ENCODE results near the gene TPTE.
"Not testable (repeated sequence)": the region's sequence is repeated elsewhere in the genome, so short reads cannot be mapped to it uniquely, and the experiment has no call there.

Gene TPTE

DNA sequence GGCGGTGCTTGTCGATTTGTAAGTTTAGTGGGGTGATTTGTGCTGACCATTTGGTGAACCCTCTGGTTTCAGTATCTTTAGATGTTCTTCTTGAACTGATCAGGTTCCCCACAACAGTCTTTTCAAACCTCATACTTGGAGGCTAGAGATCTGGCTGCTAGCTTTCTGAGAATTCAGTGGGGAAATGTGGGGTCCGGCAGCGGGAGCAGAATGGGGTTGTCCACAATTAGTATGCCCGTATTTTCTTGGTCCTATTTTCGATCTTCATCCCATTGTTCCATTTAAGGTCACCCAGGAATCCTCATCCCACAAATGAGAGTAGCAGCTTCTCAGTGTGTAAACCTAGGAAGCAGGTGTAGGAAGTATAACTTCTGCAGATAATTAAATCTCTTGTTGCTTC lies 10.3 kb upstream of the TPTE start:
- TF ChIP-seq ESRRG (CRISPR knock-in tag; IDR thresholded peaks at IDR 0.05) (no peak), ARNTL (CRISPR knock-in tag; IDR thresholded peaks at IDR 0.05; ENCODE audit: borderline replicate concordance, low read depth) (no peak), ZC3H10 (CRISPR knock-in tag; IDR thresholded peaks at IDR 0.05) (no peak), TCF4 (CRISPR knock-in tag; IDR thresholded peaks at IDR 0.05; ENCODE audit: borderline replicate concordance) (no peak), BACH2 (CRISPR knock-in tag; IDR thresholded peaks at IDR 0.05; ENCODE audit: borderline replicate concordance) (no peak), CSDC2 (CRISPR knock-in tag; IDR thresholded peaks at IDR 0.05) (no peak), ZFP3 (CRISPR knock-in tag; IDR thresholded peaks at IDR 0.05) (no peak), ISL1 (CRISPR knock-in tag; IDR thresholded peaks at IDR 0.05) (no peak)
- TF ChIP-seq, protein P1, sequence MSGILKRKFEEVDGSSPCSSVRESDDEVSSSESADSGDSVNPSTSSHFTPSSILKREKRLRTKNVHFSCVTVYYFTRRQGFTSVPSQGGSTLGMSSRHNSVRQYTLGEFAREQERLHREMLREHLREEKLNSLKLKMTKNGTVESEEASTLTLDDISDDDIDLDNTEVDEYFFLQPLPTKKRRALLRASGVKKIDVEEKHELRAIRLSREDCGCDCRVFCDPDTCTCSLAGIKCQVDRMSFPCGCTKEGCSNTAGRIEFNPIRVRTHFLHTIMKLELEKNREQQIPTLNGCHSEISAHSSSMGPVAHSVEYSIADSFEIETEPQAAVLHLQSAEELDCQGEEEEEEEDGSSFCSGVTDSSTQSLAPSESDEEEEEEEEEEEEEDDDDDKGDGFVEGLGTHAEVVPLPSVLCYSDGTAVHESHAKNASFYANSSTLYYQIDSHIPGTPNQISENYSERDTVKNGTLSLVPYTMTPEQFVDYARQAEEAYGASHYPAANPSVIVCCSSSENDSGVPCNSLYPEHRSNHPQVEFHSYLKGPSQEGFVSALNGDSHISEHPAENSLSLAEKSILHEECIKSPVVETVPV (CRISPR knock-in tag; IDR thresholded peaks at IDR 0.05): no peak
- TF ChIP-seq, protein P2, sequence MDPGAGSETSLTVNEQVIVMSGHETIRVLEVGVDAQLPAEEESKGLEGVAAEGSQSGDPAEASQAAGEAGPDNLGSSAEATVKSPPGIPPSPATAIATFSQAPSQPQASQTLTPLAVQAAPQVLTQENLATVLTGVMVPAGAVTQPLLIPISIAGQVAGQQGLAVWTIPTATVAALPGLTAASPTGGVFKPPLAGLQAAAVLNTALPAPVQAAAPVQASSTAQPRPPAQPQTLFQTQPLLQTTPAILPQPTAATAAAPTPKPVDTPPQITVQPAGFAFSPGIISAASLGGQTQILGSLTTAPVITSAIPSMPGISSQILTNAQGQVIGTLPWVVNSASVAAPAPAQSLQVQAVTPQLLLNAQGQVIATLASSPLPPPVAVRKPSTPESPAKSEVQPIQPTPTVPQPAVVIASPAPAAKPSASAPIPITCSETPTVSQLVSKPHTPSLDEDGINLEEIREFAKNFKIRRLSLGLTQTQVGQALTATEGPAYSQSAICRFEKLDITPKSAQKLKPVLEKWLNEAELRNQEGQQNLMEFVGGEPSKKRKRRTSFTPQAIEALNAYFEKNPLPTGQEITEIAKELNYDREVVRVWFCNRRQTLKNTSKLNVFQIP (CRISPR knock-in tag; IDR thresholded peaks at IDR 0.05; ENCODE audit: borderline replicate concordance, low read depth): no peak
- no peak for ATAC-seq

DNA sequence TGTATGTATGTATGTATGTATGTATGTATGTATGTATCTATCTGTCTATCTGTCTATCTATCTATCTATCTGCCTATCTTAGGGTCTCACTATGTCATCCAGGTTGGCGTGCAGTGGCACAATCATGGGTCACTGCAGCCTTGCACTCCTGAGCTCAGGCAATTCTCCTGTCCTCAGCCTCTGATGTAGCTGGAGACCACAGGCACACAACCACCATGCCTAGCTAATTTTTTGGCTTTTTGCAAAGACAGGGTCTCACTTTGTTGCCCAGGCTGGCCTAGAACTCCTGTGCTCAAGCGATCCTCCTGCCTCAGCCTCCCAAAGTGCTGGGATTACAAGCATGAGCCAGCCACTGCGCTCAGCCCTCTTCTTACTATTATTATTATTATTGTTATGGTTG lies 4.5 kb upstream of the TPTE start:
- not testable (repeated sequence) for ATAC-seq

DNA sequence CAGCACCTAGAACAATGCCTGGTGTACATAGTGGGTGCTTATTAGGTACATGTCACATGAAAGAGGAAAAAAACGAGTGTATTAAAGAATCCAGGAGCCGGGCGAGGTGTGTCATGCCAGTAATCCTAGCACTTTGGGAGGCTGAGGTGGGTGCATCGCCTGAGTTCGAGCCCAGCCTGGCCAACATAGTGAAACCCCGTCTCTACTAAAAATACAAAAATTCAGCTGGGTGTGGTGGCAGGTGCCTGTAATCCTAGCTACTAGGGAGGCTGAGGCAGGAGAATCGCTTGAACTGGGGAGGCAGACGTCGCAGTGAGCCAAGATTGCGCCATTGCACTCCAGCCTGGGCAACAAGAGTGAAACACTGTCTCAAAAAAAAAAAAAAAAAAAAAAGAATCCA lies 3.5 kb upstream of the TPTE start:
- not testable (repeated sequence) for ATAC-seq

DNA sequence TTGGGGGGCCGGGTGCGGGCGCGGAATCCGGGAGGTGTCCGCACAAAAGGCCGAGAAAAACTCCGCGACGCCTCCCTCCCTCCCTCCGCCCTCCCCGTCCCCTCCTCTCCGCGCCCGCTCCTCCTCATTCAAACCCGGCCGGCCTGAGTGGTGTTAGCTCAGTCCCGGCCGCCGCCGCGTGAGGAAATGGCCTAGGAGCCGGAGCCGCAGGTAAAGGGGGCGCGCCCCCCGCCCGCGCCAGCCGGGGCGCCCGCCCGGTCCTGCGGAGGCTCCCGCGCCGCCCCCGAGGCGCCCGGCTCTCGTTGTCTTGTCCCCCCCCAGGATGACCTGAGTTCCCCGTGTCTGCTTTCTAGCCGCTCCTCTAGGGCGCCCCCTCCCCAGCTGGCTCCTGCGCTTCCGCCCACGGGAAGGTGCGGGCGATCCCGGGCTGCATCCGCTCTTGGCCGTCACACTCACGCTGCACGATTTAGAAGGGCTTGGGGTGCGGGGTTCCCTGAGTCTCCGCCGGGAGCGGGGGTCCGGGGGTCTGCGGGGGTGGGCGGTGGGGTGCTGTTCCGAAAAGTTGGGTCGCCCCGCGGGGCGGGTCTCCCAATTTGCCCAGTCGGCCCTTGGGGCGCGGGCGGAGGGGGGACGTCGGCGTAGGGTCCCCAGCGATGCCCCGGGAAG lies 585 bp downstream of the TPTE start:
- not testable (repeated sequence) for ATAC-seq

DNA sequence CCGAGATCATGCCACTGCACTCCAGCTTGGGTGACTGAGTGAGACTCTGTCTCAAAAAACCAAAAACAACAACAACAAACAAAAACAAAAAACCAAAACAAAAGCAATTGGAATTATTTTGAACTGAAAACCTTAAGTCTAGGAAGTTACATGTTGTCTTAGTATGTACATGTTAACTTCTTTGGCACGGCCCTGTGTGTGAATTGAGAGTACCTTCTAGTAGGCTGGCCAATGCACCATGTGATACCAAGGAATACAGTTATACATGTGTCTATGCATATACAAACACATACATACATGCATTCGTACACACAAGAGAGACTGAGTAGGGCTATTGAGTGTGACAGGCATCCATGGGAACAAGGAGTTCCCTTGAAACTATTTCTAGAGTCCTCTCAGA lies 18.6 kb downstream of the TPTE start:
- TF ChIP-seq ARNTL (CRISPR knock-in tag; IDR thresholded peaks at IDR 0.05; ENCODE audit: borderline replicate concordance, low read depth) (no peak), ZNF70 (CRISPR knock-in tag; IDR thresholded peaks at IDR 0.05) (no peak), ZFP30 (CRISPR knock-in tag; IDR thresholded peaks at IDR 0.05) (no peak), PPARA (CRISPR knock-in tag; IDR thresholded peaks at IDR 0.05; ENCODE audit: borderline replicate concordance) (no peak), RARB (CRISPR knock-in tag; IDR thresholded peaks at IDR 0.05) (no peak)
- no peak for ATAC-seq

DNA sequence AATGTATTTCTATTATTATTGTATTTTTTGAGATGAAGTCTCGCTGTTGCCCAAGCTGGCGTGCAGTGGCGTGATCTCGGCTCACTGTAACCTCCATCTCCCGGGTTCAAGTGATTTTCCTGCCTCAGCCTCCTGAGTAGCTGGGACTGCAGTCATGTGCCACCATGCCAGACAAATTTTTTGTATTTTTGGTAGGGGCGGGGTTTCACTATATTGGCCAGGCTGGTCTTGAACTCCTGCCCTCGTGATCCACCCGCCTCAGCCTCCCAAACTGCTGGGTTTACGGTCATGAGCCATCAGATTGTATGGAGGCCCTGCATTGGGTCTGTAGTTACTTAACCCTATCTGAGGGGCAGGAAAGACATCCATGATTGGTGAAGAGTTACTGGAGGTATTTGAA lies 23.0 kb downstream of the TPTE start:
- ATAC-seq: not testable (repeated sequence)

DNA sequence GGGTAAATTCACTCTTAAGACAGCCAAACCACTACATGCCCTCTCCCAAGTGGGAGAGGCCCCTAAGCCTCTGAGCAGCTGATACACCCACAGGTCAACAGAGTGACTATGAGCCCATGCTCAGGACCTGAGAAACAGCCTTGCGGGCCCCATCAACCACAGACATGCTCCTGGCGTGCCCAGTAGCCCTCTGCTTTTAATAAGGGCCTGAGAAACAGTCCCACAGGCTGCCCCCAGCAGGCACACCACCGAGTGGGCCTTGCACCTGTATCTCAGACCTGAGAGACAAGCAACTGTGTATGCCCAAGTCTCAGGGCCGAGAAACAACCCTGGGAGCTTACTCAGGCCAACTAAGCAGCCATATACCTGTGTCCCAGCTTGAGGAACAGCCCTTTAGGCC lies 26.5 kb downstream of the TPTE start:
- ATAC-seq: not testable (repeated sequence)

DNA sequence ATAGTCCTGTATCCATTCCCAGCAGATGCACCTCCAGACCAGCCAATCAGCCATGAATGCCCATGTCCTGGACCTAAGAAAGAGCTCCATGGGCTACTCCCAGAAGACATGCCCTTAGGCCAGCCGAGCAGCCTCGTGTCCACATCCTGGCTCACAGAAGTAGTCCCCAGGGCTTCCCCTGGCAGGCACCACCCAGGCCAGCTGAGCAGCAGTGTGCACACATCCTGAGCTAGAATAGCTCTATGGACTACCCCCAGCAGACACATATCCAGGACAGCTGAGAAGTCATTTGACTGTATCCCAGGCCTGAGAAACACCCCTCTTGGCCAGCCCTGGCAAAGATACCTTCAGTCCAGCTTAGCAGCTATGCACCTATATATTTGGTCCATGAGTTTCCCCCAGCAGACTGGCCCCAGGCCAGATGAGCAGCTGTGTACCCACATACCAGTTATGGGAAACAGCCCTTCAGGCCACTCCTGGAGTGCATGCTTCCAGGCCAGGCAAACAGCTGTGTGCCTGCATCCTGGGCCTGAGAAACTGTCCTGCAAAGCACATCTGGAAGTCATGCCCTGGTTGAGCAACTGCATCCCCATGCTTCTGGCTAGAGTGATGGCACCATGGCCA lies 27.1 kb downstream of the TPTE start:
- not testable (repeated sequence) for ATAC-seq

DNA sequence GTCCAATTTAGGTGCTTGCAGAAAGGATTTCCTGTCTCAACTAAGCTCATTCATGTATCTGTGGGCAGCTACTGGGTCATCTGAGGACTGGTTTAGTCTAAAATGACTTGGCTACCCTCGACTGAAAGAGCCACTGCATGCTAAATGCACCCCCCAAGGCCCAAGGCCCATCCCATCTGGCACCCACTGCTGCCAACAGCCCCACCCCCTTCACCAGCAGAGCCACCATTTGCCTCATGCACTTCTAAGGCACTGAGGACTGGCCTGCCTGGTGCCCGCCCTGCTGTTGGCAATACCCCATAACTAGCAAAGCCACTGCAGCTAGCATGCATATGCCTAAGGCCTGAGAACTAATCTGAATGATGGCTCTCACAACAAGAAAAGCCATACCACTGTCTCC lies 49.4 kb downstream of the TPTE start:
- not testable (repeated sequence) for ATAC-seq

DNA sequence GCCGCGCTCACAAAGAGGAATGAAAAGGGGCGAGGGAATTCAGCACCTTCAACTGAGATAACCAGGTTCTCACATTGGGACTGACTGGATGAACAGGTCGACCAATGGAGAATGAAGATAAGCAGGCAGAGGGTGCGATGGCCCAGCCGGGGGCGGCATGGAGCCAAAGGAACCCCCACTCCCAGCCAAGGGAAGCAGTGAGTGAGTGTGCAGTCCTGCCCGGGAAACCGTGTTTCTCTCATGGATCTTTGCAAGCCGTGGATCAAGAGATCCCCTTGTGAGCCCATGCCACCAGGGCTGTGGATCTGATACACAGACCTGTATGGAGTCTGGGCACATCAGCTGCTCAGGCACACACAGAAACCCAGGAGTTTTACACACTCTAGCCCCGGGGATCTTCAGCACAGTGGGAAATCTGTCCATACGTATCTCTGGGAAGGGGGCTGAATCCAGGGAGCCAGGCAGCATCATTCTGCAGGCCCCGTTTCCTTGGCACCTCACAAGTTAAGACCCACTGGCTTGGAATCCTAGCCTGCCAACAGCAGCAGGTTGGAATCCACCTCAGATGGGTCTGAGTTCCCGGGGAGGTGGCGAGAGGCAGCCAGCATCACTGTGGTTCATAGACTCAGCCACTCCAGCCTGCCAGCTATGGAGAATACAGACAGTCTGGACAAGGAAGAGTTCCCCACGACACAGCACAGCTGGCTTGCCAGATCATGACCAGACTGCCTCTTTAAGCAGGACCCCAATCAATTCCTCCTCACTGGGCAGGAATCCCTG lies 53.3 kb downstream of the TPTE start:
- ATAC-seq: not testable (repeated sequence)
